Neural cell (in vitro differentiated cells): Measurements from ENCODE around the gene TCL1A. TPM values are rescaled to one million over a fixed set of nuclear protein-coding genes. Genes with fewer than 3 reads are reported as not detected.

ENCODE experiments used
- H2AFZ ChIP-seq: fragments of 200-600, 300-800 bp; sonication (generic), shearing (Covaris generic); 2 replicates; pipeline ENCODE4 v1.6.0; 2014; ENCODE audit warnings: low read depth, mild to moderate bottlenecking, antibody characterized with exemption, low read length, moderate library complexity
- H3F3A ChIP-seq: fragments of 200-600 bp; shearing (Covaris generic); 2 replicates; pipeline ENCODE4 v1.6.1; 2016; ENCODE audit warnings: mild to moderate bottlenecking, moderate library complexity, mixed read lengths, antibody characterized with exemption, low read length; ENCODE audit not compliant: insufficient read depth, poor library complexity, severe bottlenecking
- H3K27ac ChIP-seq: fragments of 200-600, 300-800 bp; sonication (generic), shearing (Covaris generic); 2 replicates; pipeline ENCODE4 v1.5.1; 2014; ENCODE audit warnings: mild to moderate bottlenecking, low read length, moderate library complexity
- H3K27me3 ChIP-seq: fragments of 300-800, 200-600 bp; sonication (generic), shearing (Covaris generic); 2 replicates; pipeline ENCODE4 v1.6.0; 2014; ENCODE audit warnings: mild to moderate bottlenecking, low read depth, low read length, moderate library complexity; ENCODE audit not compliant: insufficient read depth
- H3K36me3 ChIP-seq: fragments of 300-800, 200-600 bp; sonication (generic), shearing (Covaris generic); 2 replicates; pipeline ENCODE4 v1.5.1; 2014; ENCODE audit warnings: mild to moderate bottlenecking, antibody characterized with exemption, low read length, moderate library complexity; ENCODE audit not compliant: insufficient read depth
- H3K4me2 ChIP-seq: fragments of 300-800, 200-600 bp; sonication (generic), shearing (Covaris generic); 2 replicates; pipeline ENCODE4 v1.6.0; 2014; ENCODE audit warnings: mild to moderate bottlenecking, low read length
- H3K4me3 ChIP-seq: fragments of 300-800, 200-600 bp; sonication (generic), shearing (Covaris generic); 2 replicates; pipeline ENCODE4 v1.5.1; 2014; ENCODE audit warnings: mild to moderate bottlenecking, low read length, moderate library complexity
- H3K79me2 ChIP-seq: fragments of 200-600 bp; shearing (Covaris generic); replicated peaks from 2 replicates; pipeline ENCODE4 v1.6.0; 2014; ENCODE audit warnings: mild to moderate bottlenecking, low read length, moderate library complexity; ENCODE audit not compliant: insufficient read depth
- H3K9ac ChIP-seq: fragments of 300-800, 200-600 bp; sonication (generic), shearing (Covaris generic); 2 replicates; pipeline ENCODE4 v1.6.1; 2016; ENCODE audit warnings: mild to moderate bottlenecking, low read length, mixed read lengths
- H3K9me2 ChIP-seq: fragments of 200-600 bp; shearing (Covaris generic); 2 replicates; pipeline ENCODE4 v1.6.1; 2016; ENCODE audit warnings: mild to moderate bottlenecking, low read length, mixed read lengths; ENCODE audit not compliant: insufficient read depth
- H3K9me3 ChIP-seq: fragments of 200-600, 300-800 bp; sonication (generic), shearing (Covaris generic); 2 replicates; pipeline ENCODE4 v1.6.1; 2016; ENCODE audit warnings: mild to moderate bottlenecking, mixed run types, low read length, moderate library complexity, mixed read lengths
- H4K20me1 ChIP-seq: fragments of 200-600 bp; shearing (Covaris generic); 2 replicates; pipeline ENCODE4 v1.6.1; 2016; ENCODE audit warnings: mild to moderate bottlenecking, mixed run types; ENCODE audit not compliant: insufficient read depth
- EP300 ChIP-seq: fragments of 450-650 bp; conservative IDR thresholded peaks from 2 replicates; pipeline ENCODE4 v1.6.1; 2014; ENCODE audit warnings: antibody characterized with exemption, mild to moderate bottlenecking, moderate library complexity; ENCODE audit not compliant: poor library complexity, severe bottlenecking
- EZH2 ChIP-seq: fragments of 200-600, 300-800 bp; shearing (Covaris generic), sonication (generic); IDR thresholded peaks from 2 replicates; pipeline ENCODE4 v1.6.1; 2014; ENCODE audit warnings: antibody characterized with exemption, low read length, borderline replicate concordance, mild to moderate bottlenecking; ENCODE audit not compliant: insufficient read depth, poor library complexity, severe bottlenecking
- MXI1 ChIP-seq: fragments of 450-650 bp; conservative IDR thresholded peaks from 2 replicates; pipeline ENCODE4 v1.6.1; 2014; ENCODE audit warnings: antibody characterized with exemption, mild to moderate bottlenecking; ENCODE audit not compliant: poor library complexity, severe bottlenecking
- POLR2AphosphoS5 ChIP-seq: IDR thresholded peaks from 2 replicates; pipeline ENCODE4 v1.6.1; 2012
- RAD21 ChIP-seq: fragments of 450-650 bp; conservative IDR thresholded peaks from 2 replicates; pipeline ENCODE4 v1.6.1; 2014; ENCODE audit warnings: antibody characterized with exemption, mild to moderate bottlenecking, moderate library complexity
- SMC3 ChIP-seq: fragments of 450-650 bp; conservative IDR thresholded peaks from 2 replicates; pipeline ENCODE4 v1.6.1; 2014; ENCODE audit warnings: antibody characterized with exemption, mild to moderate bottlenecking, moderate library complexity; ENCODE audit not compliant: poor library complexity
- TAF1 ChIP-seq: IDR thresholded peaks from 2 replicates; pipeline ENCODE4 v1.6.1; 2012; ENCODE audit warnings: low read depth
- polyA plus RNA-seq: library from polyadenylated mRNA; depleted of rRNA; stranded (reverse); fragments of >200 nt; gene quantifications from 2 replicates; pipeline ENCODE4 v1.2.3, GENCODE V29; 2014
- TF ChIP-seq, protein P1 (sequence below): IDR thresholded peaks from 2 replicates; pipeline ENCODE4 v1.6.1; 2012; ENCODE audit warnings: borderline replicate concordance
- TF ChIP-seq, protein P2 (sequence below): fragments of 450-650 bp; IDR thresholded peaks from 2 replicates; pipeline ENCODE4 v1.5.1; 2014; ENCODE audit warnings: antibody characterized with exemption, mild to moderate bottlenecking, moderate library complexity; ENCODE audit not compliant: poor library complexity, severe bottlenecking

TCL1A gene
- polyA plus RNA-seq, 1 donor from 2014 or later: not detected

DNA sequence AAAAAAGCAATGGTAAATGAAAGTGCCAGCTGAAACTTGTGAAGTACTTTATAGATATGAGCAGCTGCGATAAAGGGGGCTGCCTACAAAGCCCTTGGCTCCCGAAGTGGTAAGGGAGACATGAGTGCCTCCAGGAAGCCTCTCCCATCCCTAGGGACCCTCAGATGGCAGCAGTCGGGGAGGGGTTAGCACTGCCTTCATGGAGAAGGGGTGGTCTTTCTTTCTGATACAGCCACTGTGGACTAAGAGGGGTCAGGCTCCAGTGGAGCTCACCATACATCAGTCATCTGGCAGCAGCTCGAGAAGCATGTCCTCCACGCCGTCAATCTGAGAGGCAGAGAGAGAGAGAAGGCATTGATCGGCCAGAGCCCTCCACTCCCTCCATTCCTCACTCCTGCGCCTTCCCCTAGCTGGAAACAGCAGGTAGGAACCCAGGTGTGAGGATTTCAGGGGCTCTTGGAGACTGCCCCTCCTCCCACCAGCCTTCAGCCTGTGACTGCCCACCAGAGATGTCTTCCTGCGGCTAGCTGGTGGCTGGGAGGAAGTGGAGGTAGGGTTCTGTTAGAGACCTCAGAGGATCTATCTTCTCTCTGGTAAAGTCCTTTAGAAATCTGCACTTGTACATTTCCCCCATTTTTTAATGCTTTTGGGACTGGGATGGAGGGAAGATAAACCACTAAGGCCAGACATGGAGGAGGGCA is 2.3 kb downstream of the TCL1A start:
- H3K27me3 ChIP-seq: no peaks in the 10 kb centered on the region
- no peaks in the 10 kb centered on the region for H3K79me2 ChIP-seq
- H4K20me1 ChIP-seq: no peaks in the 10 kb centered on the region
- no peaks in the 10 kb centered on the region for H3K9me3 ChIP-seq
- TF ChIP-seq EP300: no peak
- TF ChIP-seq, protein P1, sequence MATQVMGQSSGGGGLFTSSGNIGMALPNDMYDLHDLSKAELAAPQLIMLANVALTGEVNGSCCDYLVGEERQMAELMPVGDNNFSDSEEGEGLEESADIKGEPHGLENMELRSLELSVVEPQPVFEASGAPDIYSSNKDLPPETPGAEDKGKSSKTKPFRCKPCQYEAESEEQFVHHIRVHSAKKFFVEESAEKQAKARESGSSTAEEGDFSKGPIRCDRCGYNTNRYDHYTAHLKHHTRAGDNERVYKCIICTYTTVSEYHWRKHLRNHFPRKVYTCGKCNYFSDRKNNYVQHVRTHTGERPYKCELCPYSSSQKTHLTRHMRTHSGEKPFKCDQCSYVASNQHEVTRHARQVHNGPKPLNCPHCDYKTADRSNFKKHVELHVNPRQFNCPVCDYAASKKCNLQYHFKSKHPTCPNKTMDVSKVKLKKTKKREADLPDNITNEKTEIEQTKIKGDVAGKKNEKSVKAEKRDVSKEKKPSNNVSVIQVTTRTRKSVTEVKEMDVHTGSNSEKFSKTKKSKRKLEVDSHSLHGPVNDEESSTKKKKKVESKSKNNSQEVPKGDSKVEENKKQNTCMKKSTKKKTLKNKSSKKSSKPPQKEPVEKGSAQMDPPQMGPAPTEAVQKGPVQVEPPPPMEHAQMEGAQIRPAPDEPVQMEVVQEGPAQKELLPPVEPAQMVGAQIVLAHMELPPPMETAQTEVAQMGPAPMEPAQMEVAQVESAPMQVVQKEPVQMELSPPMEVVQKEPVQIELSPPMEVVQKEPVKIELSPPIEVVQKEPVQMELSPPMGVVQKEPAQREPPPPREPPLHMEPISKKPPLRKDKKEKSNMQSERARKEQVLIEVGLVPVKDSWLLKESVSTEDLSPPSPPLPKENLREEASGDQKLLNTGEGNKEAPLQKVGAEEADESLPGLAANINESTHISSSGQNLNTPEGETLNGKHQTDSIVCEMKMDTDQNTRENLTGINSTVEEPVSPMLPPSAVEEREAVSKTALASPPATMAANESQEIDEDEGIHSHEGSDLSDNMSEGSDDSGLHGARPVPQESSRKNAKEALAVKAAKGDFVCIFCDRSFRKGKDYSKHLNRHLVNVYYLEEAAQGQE: no peak
- TF ChIP-seq TAF1: no peak
- no peak for TF ChIP-seq RAD21
- no peak for TF ChIP-seq SMC3
- TF ChIP-seq MXI1: no peak
- no peak for TF ChIP-seq POLR2AphosphoS5
- TF ChIP-seq, protein P2, sequence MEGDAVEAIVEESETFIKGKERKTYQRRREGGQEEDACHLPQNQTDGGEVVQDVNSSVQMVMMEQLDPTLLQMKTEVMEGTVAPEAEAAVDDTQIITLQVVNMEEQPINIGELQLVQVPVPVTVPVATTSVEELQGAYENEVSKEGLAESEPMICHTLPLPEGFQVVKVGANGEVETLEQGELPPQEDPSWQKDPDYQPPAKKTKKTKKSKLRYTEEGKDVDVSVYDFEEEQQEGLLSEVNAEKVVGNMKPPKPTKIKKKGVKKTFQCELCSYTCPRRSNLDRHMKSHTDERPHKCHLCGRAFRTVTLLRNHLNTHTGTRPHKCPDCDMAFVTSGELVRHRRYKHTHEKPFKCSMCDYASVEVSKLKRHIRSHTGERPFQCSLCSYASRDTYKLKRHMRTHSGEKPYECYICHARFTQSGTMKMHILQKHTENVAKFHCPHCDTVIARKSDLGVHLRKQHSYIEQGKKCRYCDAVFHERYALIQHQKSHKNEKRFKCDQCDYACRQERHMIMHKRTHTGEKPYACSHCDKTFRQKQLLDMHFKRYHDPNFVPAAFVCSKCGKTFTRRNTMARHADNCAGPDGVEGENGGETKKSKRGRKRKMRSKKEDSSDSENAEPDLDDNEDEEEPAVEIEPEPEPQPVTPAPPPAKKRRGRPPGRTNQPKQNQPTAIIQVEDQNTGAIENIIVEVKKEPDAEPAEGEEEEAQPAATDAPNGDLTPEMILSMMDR: no peak
- no peak for TF ChIP-seq EZH2
- H3K9ac ChIP-seq: no peak overlapping the region
- no peak overlapping the region for H3K4me3 ChIP-seq
- no peaks in the 10 kb centered on the region for H3K9me2 ChIP-seq
- H3K27ac ChIP-seq: no peak overlapping the region
- no peaks in the 10 kb centered on the region for H3K36me3 ChIP-seq
- no peaks in the 10 kb centered on the region for H3F3A ChIP-seq
- no peak overlapping the region for H3K4me2 ChIP-seq
- no peak overlapping the region for H2AFZ ChIP-seq

DNA sequence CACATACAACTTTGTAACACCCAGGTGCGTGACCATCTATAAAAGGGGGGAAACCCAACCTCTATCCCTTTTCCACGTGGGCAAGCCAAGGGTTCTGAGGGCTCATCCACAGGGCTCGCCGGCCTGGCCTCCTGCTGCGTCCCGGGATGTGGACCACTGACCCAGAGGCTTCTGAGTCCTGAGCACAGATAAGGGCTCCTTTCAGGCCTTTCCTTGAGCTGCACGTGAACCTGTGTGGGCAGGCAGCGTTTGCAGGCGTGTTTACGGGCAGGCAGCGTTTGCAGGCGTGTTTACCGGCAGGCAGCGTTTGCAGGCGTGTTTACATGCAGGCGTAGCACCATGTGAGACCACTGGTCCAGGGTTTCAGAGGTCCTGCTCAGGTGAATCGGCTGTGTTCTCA is 3.8 kb downstream of the TCL1A start:
- Histone ChIP-seq H3K79me2 (no peaks in the 10 kb centered on the region), H3K36me3 (no peaks in the 10 kb centered on the region), H2AFZ (no peak overlapping the region), H3F3A (no peaks in the 10 kb centered on the region), H3K4me2 (no peak overlapping the region), H4K20me1 (no peaks in the 10 kb centered on the region), H3K27me3 (no peaks in the 10 kb centered on the region), H3K9me2 (no peaks in the 10 kb centered on the region), H3K9me3 (no peaks in the 10 kb centered on the region), H3K27ac (no peak overlapping the region), H3K9ac (no peak overlapping the region), H3K4me3 (no peak overlapping the region)
- TF ChIP-seq EP300: no peak
- TF ChIP-seq EZH2: no peak
- no peak for TF ChIP-seq POLR2AphosphoS5
- TF ChIP-seq MXI1: no peak
- TF ChIP-seq, protein P2: no peak
- no peak for TF ChIP-seq SMC3
- TF ChIP-seq RAD21: no peak
- TF ChIP-seq TAF1: no peak
- TF ChIP-seq, protein P1: no peak
